ENCODE data around the gene GPS1.

Gene GPS1

GRCh38 chr17:82050761-82051641 lies 697 bp upstream of the GPS1 start:
- peak overlapping the region; percentile 79 for H3K27ac ChIP-seq
- no peak for TF ChIP-seq CTCF (conservative IDR thresholded peaks at IDR 0.05; ENCODE audit: low read depth)
- ChIA-PET CTCF (interaction anchor here (2.3 kb wide), 1 partner anchor 21 kb away, joined by 8 read pairs; no protein-coding TSS in a partner anchor), POLR2A (ENCODE audit: low non-redundant PET) (interaction anchor here (1.2 to 1.3 kb wide), 2 partner anchors 13 to 17 kb away, joined by 3 to 4 read pairs; partner anchors contain the start of gene DCXR)
- no peak for DNase-seq (ENCODE audit: low spot score)

- no peak for DNase-seq (ENCODE audit: low spot score)
- peak overlapping the region; percentile 79 for H3K27ac ChIP-seq
- CTCF ChIA-PET: interaction anchor here (2.0 kb wide), 1 partner anchor 22 kb away, joined by 5 read pairs; no protein-coding TSS in a partner anchor
- TF ChIP-seq CTCF (conservative IDR thresholded peaks at IDR 0.05; ENCODE audit: low read depth): no peak
- POLR2A ChIA-PET (ENCODE audit: low non-redundant PET): interaction anchor here (0.9 kb wide), 1 partner anchor 12 kb away, joined by 4 read pairs; no protein-coding TSS in a partner anchor
Measured at GRCh38 chr17:82052638-82053059, 951 bp downstream of the GPS1 start.

- POLR2A ChIA-PET (ENCODE audit: low non-redundant PET): no interaction called here
- CTCF ChIA-PET: interaction anchor here (0.6 to 2.0 kb wide), 2 partner anchors 22 to 29 kb away, joined by 3 to 5 read pairs; no protein-coding TSS in a partner anchor
- peak overlapping the region; percentile 79 for H3K27ac ChIP-seq
- no peak for TF ChIP-seq CTCF (conservative IDR thresholded peaks at IDR 0.05; ENCODE audit: low read depth)
- DNase-seq (ENCODE audit: low spot score): no peak
Measured at GRCh38 chr17:82053130-82053529, 1.4 kb downstream of the GPS1 start.

- no peak for TF ChIP-seq CTCF (conservative IDR thresholded peaks at IDR 0.05; ENCODE audit: low read depth)
- CTCF ChIA-PET: interaction anchor here (0.6 to 2.0 kb wide), 2 partner anchors 23 to 28 kb away, joined by 3 to 5 read pairs; no protein-coding TSS in a partner anchor
- H3K27ac ChIP-seq: peak overlapping the region; percentile 79
- POLR2A ChIA-PET (ENCODE audit: low non-redundant PET): no interaction called here
- DNase-seq (ENCODE audit: low spot score): no peak
Measured at GRCh38 chr17:82053556-82054263, 2.0 kb downstream of the GPS1 start.

- CTCF ChIA-PET: interaction anchor here (1.0 to 2.0 kb wide), 2 partner anchors 22 to 24 kb away, joined by 3 to 5 read pairs; no protein-coding TSS in a partner anchor
- peak overlapping the region; percentile 79 for H3K27ac ChIP-seq
- DNase-seq (ENCODE audit: low spot score): no peak
- POLR2A ChIA-PET (ENCODE audit: low non-redundant PET): no interaction called here
- TF ChIP-seq CTCF (conservative IDR thresholded peaks at IDR 0.05; ENCODE audit: low read depth): no peak
Measured at GRCh38 chr17:82054351-82055022, 2.8 kb downstream of the GPS1 start.

Data from RWPE1 (cell line).